Ishikawa (cell line): Measurements from ENCODE around the gene UFC1.

Source experiments
- EP300 ChIP-seq: IDR thresholded peaks from 2 replicates; pipeline ENCODE4 v1.6.1; 2012; ENCODE audit warnings: borderline replicate concordance
- FOXM1 ChIP-seq: IDR thresholded peaks from 2 replicates; pipeline ENCODE4 v1.6.1; 2012; ENCODE audit warnings: low read depth, borderline replicate concordance
- NFIC ChIP-seq: IDR thresholded peaks from 2 replicates; pipeline ENCODE4 v1.6.1; 2012
- RAD21 ChIP-seq: IDR thresholded peaks from 2 replicates; pipeline ENCODE4 v1.6.1; 2012; ENCODE audit warnings: low read depth
- TCF12 ChIP-seq: IDR thresholded peaks from 2 replicates; pipeline ENCODE4 v1.6.1; 2012; ENCODE audit warnings: low read depth
- TF ChIP-seq, protein P1 (sequence below): IDR thresholded peaks from 2 replicates; pipeline ENCODE4 v1.6.1; 2012
- TF ChIP-seq, protein P2 (sequence below): IDR thresholded peaks from 2 replicates; pipeline ENCODE4 v1.6.1; 2012; ENCODE audit warnings: low read depth, mild to moderate bottlenecking

DNA sequence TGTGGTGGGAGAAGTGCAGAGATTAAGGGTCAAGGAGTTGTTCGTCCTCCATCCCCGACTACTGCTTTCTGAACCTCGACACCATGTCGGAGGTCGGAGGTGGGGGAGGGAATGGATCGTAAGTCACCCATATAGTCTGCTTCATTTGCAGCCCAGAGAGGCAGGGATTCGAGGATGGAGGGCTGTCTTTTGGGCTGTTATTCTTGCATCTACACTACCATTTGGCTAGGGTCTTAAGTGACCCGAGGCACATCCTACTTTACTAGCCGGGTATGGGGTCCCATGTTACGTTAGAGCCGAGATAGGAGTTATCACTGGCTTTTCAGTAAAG is 6.1 kb downstream of the UFC1 start:
- TF ChIP-seq, protein P1, sequence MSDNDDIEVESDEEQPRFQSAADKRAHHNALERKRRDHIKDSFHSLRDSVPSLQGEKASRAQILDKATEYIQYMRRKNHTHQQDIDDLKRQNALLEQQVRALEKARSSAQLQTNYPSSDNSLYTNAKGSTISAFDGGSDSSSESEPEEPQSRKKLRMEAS = no peak
- TF ChIP-seq, protein P2, sequence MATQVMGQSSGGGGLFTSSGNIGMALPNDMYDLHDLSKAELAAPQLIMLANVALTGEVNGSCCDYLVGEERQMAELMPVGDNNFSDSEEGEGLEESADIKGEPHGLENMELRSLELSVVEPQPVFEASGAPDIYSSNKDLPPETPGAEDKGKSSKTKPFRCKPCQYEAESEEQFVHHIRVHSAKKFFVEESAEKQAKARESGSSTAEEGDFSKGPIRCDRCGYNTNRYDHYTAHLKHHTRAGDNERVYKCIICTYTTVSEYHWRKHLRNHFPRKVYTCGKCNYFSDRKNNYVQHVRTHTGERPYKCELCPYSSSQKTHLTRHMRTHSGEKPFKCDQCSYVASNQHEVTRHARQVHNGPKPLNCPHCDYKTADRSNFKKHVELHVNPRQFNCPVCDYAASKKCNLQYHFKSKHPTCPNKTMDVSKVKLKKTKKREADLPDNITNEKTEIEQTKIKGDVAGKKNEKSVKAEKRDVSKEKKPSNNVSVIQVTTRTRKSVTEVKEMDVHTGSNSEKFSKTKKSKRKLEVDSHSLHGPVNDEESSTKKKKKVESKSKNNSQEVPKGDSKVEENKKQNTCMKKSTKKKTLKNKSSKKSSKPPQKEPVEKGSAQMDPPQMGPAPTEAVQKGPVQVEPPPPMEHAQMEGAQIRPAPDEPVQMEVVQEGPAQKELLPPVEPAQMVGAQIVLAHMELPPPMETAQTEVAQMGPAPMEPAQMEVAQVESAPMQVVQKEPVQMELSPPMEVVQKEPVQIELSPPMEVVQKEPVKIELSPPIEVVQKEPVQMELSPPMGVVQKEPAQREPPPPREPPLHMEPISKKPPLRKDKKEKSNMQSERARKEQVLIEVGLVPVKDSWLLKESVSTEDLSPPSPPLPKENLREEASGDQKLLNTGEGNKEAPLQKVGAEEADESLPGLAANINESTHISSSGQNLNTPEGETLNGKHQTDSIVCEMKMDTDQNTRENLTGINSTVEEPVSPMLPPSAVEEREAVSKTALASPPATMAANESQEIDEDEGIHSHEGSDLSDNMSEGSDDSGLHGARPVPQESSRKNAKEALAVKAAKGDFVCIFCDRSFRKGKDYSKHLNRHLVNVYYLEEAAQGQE = no peak
- TF ChIP-seq RAD21 (no peak), EP300 (no peak), TCF12 (no peak), FOXM1 (no peak), NFIC (no peak)
